GM12865 (cell line): ENCODE results near the gene ARSJ.

Experiments
- DNase-seq: peaks from one replicate; pipeline ENCODE4 v3.0.0; 2010; ENCODE audit warnings: low read depth
- H3K4me3 ChIP-seq: 2 replicates; pipeline ENCODE4 v1.5.1; 2011; ENCODE audit warnings: mild to moderate bottlenecking, low read depth, low read length, control low read depth
- TF ChIP-seq, protein P1 (sequence below): IDR thresholded peaks from 2 replicates; pipeline ENCODE4 v1.5.1; 2011; ENCODE audit warnings: low read length, control low read depth, low read depth, inconsistent platforms; ENCODE audit not compliant: insufficient read depth; ENCODE audit errors: missing control alignments

ARSJ gene

DNA sequence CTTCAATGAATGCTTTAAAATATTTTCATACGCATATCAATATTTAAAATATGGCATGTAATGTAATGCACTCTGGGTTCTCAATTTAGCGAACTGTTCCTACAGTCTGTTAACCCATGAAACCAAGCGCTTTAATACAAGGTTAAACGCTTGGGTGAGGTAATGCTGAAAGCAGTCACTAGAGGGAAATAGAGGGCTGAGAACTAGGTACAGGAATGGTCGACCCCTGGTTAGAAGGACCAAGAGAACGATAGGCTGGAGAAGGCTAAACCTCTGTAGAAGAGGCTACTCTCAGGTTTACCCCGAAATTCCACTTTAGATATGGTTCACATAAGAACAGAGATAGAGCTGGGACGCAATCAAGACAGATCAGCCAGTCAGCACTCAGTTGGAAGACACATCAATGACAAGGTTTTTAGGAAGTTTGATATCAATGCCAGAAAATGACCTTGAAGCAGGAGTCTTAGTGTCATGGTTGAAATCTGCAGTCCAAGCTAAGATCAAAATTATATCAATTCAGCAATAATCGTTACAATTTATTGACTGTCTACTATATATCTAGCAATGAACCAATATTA, 26.9 kb downstream of the ARSJ start:
- H3K4me3 ChIP-seq = no peak overlapping the region
- DNase-seq = peak; percentile 64
- TF ChIP-seq, protein P1, sequence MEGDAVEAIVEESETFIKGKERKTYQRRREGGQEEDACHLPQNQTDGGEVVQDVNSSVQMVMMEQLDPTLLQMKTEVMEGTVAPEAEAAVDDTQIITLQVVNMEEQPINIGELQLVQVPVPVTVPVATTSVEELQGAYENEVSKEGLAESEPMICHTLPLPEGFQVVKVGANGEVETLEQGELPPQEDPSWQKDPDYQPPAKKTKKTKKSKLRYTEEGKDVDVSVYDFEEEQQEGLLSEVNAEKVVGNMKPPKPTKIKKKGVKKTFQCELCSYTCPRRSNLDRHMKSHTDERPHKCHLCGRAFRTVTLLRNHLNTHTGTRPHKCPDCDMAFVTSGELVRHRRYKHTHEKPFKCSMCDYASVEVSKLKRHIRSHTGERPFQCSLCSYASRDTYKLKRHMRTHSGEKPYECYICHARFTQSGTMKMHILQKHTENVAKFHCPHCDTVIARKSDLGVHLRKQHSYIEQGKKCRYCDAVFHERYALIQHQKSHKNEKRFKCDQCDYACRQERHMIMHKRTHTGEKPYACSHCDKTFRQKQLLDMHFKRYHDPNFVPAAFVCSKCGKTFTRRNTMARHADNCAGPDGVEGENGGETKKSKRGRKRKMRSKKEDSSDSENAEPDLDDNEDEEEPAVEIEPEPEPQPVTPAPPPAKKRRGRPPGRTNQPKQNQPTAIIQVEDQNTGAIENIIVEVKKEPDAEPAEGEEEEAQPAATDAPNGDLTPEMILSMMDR = peak; percentile 61

GRCh38 chr4:113951263-113951662, 28.2 kb downstream of the ARSJ start:
- TF ChIP-seq, protein P1 = no peak
- no peak overlapping the region for H3K4me3 ChIP-seq
- no peak for DNase-seq

DNA sequence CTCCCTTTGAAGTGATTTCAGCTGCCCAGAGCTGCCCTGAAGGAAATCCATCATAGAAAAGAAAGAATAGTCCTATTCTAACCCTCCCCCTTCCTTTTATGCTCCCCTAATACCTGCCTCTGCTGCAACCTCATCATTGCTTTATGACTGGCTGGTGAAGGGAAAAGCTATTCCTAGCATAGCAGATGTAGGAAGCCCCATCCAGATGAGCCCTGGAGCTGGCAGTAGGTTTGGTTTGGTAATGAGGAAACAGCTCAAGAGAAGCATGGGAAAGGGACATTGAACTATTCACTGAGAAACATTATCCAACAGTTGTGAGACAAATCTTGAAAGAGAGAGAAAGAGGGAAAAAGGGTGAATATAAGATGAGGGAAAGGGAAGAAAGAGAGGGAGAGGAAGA, 29.2 kb downstream of the ARSJ start:
- no peak overlapping the region for H3K4me3 ChIP-seq
- no peak for DNase-seq
- TF ChIP-seq, protein P1 = no peak

- DNase-seq = no peak
- TF ChIP-seq, protein P1 = no peak
- no peak overlapping the region for H3K4me3 ChIP-seq
Observed at GRCh38 chr4:113947484-113947883, 32.0 kb downstream of the ARSJ start.

DNA sequence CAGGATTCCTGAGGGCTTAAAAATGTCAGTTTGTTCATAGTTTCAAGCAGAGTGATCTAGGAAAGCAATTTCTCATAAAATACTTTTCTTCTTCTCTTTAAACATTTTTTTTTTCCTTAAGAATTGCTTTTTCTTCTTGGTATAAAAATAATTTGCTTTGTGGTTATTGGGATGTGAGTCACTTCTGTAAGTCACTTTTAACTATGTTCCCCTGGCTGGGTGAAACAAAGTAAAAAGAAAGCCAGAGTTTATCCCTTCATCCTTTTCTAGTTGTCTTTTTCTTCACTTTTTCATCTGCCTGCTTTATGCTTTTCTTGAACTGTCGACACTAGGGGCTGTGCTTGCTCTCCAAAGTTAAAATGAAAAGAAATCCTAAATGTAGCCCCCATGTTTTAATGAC, 33.5 kb downstream of the ARSJ start:
- TF ChIP-seq, protein P1 = no peak
- no peak for DNase-seq
- no peak overlapping the region for H3K4me3 ChIP-seq

DNA sequence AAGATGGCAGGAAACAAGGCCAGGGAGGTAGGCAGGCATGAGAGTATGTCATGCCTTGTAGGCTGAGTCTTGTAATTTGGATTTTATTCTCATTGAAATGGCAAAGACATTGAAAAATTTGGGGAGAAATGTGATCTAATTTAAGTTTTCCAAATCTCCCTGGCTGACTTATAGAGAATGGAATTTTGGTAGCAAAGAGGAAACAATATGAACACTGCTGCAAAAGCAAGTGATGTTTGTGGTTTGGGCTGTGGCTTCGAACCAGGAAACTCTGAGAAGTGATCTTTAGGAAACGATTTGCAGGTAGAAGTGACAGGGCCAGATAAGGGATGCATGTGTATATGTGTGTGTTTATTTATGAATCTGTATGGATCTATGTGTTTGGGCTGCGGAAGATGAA, 35.6 kb downstream of the ARSJ start:
- no peak for DNase-seq
- TF ChIP-seq, protein P1 = no peak
- no peak overlapping the region for H3K4me3 ChIP-seq

DNA sequence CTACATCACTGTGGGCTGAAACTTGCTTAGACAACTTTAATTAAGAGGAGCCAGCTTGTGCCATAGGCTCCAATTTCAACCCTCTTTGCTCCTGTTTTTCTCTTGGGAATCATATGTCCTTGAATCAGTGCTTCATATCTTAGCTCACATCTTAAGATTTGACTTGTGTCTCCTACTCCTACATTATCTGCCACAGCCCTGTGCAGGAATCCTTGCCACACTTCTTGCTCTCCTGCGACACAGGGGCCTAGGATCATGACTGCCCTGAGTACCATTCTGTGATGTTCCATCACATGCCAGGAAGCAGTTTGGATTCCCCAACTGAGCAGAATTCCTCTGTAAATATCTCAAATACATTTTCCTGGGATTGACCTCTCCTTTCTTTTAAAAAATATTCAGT, 36.4 kb downstream of the ARSJ start:
- DNase-seq = no peak
- TF ChIP-seq, protein P1 = no peak
- H3K4me3 ChIP-seq = no peak overlapping the region
